Measurements from ENCODE around the gene PICK1.

DNA sequence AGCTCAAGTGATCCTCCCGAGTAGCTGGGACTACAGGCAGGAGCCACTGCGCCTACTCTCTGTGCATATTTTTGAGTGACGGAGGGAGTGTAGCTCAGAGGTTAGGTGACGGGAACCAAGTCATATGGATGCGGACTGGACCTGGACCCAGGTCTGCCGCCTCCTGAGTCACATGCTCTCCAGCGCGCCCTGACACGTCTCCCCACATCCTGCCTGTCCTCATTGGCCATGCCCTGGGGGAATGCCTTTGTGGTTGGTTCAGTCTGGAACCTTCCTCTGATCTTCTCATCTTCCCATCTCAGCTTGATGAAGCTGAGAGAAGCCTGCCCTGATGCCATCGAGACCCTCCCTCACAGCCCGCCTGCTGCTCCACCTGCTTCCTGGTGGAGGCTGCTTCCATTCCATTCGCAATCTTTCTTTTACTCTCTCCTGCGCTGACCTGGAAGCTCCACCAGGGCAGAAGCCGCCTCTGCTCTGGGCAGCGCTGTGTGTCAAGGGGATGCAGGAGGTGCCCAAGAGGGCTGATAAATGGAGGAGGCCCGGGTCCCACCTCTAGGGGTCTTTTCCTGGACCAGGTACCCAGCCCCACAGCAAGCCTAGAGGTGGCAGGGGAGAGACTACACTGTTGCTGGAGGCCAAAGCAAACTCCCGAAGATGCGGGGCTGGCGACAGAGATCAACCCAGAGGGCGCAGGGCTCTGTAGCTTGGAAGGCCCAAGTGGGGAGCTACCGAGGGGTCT is 67.2 kb downstream of the PICK1 start:
- no peak for TF ChIP-seq POLR2A (IDR thresholded peaks at IDR 0.05)
- TF ChIP-seq, protein P1, sequence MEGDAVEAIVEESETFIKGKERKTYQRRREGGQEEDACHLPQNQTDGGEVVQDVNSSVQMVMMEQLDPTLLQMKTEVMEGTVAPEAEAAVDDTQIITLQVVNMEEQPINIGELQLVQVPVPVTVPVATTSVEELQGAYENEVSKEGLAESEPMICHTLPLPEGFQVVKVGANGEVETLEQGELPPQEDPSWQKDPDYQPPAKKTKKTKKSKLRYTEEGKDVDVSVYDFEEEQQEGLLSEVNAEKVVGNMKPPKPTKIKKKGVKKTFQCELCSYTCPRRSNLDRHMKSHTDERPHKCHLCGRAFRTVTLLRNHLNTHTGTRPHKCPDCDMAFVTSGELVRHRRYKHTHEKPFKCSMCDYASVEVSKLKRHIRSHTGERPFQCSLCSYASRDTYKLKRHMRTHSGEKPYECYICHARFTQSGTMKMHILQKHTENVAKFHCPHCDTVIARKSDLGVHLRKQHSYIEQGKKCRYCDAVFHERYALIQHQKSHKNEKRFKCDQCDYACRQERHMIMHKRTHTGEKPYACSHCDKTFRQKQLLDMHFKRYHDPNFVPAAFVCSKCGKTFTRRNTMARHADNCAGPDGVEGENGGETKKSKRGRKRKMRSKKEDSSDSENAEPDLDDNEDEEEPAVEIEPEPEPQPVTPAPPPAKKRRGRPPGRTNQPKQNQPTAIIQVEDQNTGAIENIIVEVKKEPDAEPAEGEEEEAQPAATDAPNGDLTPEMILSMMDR (IDR thresholded peaks at IDR 0.05) = no peak

Data from thyroid gland (tissue), 4 donors.